Panc1 (cell line): ENCODE measurements around the gene NELL2. TPM values are rescaled to one million over a fixed set of nuclear protein-coding genes. Genes with fewer than 3 reads are reported as not detected.

Experiments used
- ATAC-seq: fragments of 200-7000 bp; cut with Tn5 transposase; 2 replicates; pipeline ENCODE4 v1.9.1; 2020; ENCODE audit warnings: mild to moderate bottlenecking, moderate library complexity
- BruUV-seq: library from RNA; stranded (reverse); fragments of 400-500 nt; replicated peaks from 2 replicates; lab custom pipeline; 2021; lab: Mats Ljungman, UMichigan
- CTCF ChIA-PET: fragments of 300-600 bp; sonication (Branson Sonifier 250); formaldehyde crosslinking; loops from one replicate; lab custom pipeline; 2022; ENCODE audit warnings: antibody characterized with exemption; lab: Charles Lee
- POLR2A ChIA-PET: fragments of 300-600 bp; sonication (Branson Sonifier 250); formaldehyde crosslinking; loops from one replicate; lab custom pipeline; 2022; ENCODE audit warnings: antibody characterized with exemption; lab: Charles Lee
- DNase-seq: peaks from one replicate; pipeline ENCODE4 v3.0.0-alpha.2; 2010; ENCODE audit warnings: low read depth, low spot score
- H3K27ac ChIP-seq: 2 replicates; pipeline ENCODE4 v1.5.1; 2011; ENCODE audit warnings: mild to moderate bottlenecking, low read length, inconsistent platforms
- H3K27me3 ChIP-seq: fragments of 200-500 bp; sonication (Bioruptor generic); 2 replicates; pipeline ENCODE4 v1.6.0; 2014; ENCODE audit warnings: low read length, inconsistent platforms; ENCODE audit not compliant: control insufficient read depth, insufficient read depth
- H3K36me3 ChIP-seq: fragments of 200-500 bp; sonication (Bioruptor generic); 2 replicates; pipeline ENCODE4 v1.5.1; 2014; ENCODE audit warnings: inconsistent platforms, mild to moderate bottlenecking, low read length, moderate library complexity; ENCODE audit not compliant: control insufficient read depth, insufficient read depth
- H3K4me1 ChIP-seq: 2 replicates; pipeline ENCODE4 v1.5.1; 2011; ENCODE audit warnings: inconsistent platforms, mild to moderate bottlenecking, low read length, moderate library complexity; ENCODE audit not compliant: control insufficient read depth, insufficient read depth
- H3K4me3 ChIP-seq, 2 experiments: 2 replicates each; pipeline ENCODE4 v1.5.1; 2011 to 2012; ENCODE audit warnings: low read depth in 2 of 2, low read length in 2 of 2, mild to moderate bottlenecking in 2 of 2, inconsistent platforms in 1 of 2, moderate library complexity in 1 of 2
- H3K9me3 ChIP-seq: fragments of 200-500 bp; sonication (Bioruptor generic); 2 replicates; pipeline ENCODE4 v1.5.1; 2014; ENCODE audit warnings: low read depth, mild to moderate bottlenecking, inconsistent platforms, low read length, moderate library complexity; ENCODE audit not compliant: control insufficient read depth, insufficient read depth
- CTCF ChIP-seq: fragments of 450-650 bp; IDR thresholded peaks from 2 replicates; pipeline ENCODE4 v1.5.1; 2017; ENCODE audit warnings: mild to moderate bottlenecking
- POLR2AphosphoS5 ChIP-seq: IDR thresholded peaks from 2 replicates; pipeline ENCODE4 v1.6.1; 2012; ENCODE audit warnings: mild to moderate bottlenecking, low read depth, low read length, moderate library complexity
- REST ChIP-seq, 2 experiments: IDR thresholded peaks; 2 replicates each; pipeline ENCODE4 v1.6.1; 2011 to 2012; ENCODE audit warnings: low read depth in 2 of 2, control low read depth in 1 of 2, low read length in 1 of 2, mild to moderate bottlenecking in 1 of 2, moderate library complexity in 1 of 2; ENCODE audit not compliant: insufficient read depth in 1 of 2
- SIN3A ChIP-seq: IDR thresholded peaks from 2 replicates; pipeline ENCODE4 v1.6.1; 2012; ENCODE audit warnings: low read depth, mild to moderate bottlenecking, low read length, moderate library complexity, borderline replicate concordance; ENCODE audit not compliant: insufficient read depth
- TCF7L2 ChIP-seq: IDR thresholded peaks from 2 replicates; pipeline ENCODE4 v1.6.1; 2011; ENCODE audit warnings: mild to moderate bottlenecking, low read depth, low read length, inconsistent platforms
- in situ Hi-C: cut with HindIII; loops from 2 replicates; pipeline ENCODE4 v1.10.0; 2016; ENCODE audit warnings: low sequenced_read_pairs, low pct_unique_long_range_greater_than_20kb
- intact Hi-C: fragments of 100-400 bp; cut with micrococcal nuclease; formaldehyde crosslinking; loops from one replicate; pipeline ENCODE4 v1.10.0; 2022; ENCODE audit not compliant: unreplicated experiment
- total RNA-seq: library from RNA; stranded (reverse); gene quantifications from one replicate; pipeline ENCODE4 v1.2.1, GENCODE V29; 2021; ENCODE audit not compliant: unreplicated experiment

NELL2 gene
- total RNA-seq, 1 experiment from 2014 or later: 0.28 TPM

- no peak for DNase-seq
- BruUV-seq: no TSS peak
- Histone ChIP-seq H3K9me3 (no peaks in the 10 kb centered on the region), H3K27ac (no peak overlapping the region), H3K36me3 (no peaks in the 10 kb centered on the region), H3K4me3 (no peak overlapping the region), H3K4me1 (no peaks in the 10 kb centered on the region), H3K27me3 (no peaks in the 10 kb centered on the region)
- ATAC-seq: no peak
- TF ChIP-seq CTCF: no peak
- no peak for TF ChIP-seq POLR2AphosphoS5
- TF ChIP-seq REST (IDR thresholded peaks at IDR 0.05; ENCODE audit: insufficient read depth in 1 of 2, low read depth in 2 of 2, low read length in 1 of 2): no peak
- TF ChIP-seq TCF7L2: no peak
- TF ChIP-seq SIN3A: no peak
- ChIA-PET CTCF (no interaction called here), POLR2A (no interaction called here)
- in situ Hi-C loops (no loop called here), intact Hi-C loops (no loop called here)
These were observed 302.4 kb downstream of the NELL2 start for GRCh38 chr12:44573723-44574122.

GRCh38 chr12:44571006-44571550, 305.0 kb downstream of the NELL2 start:
- H3K4me3 ChIP-seq: no peak overlapping the region
- in situ Hi-C loops (no loop called here), intact Hi-C loops (no loop called here)
- ChIA-PET CTCF (no interaction called here), POLR2A (no interaction called here)
- no peaks in the 10 kb centered on the region for H3K4me1 ChIP-seq
- DNase-seq: no peak
- TF ChIP-seq REST (IDR thresholded peaks at IDR 0.05; ENCODE audit: insufficient read depth in 1 of 2, low read depth in 2 of 2, low read length in 1 of 2) (no peak), POLR2AphosphoS5 (no peak), TCF7L2 (no peak), CTCF (no peak), SIN3A (no peak)
- no peaks in the 10 kb centered on the region for H3K36me3 ChIP-seq
- no TSS peak for BruUV-seq
- H3K27ac ChIP-seq: no peak overlapping the region
- no peak for ATAC-seq
- no peaks in the 10 kb centered on the region for H3K27me3 ChIP-seq
- no peaks in the 10 kb centered on the region for H3K9me3 ChIP-seq
